Loucy (cell line): ENCODE results near the gene YES1.

Experiments used
- H2AFZ ChIP-seq: fragments of 200-600 bp; sonication (generic); 2 replicates; pipeline ENCODE4 v1.6.0; 2016; ENCODE audit warnings: antibody characterized with exemption, mild to moderate bottlenecking, low read length, moderate library complexity
- H3F3A ChIP-seq: fragments of 200-600 bp; 2 replicates; pipeline ENCODE4 v1.6.0; 2016; ENCODE audit warnings: antibody characterized with exemption, low read depth, mild to moderate bottlenecking
- H3K27me3 ChIP-seq: fragments of 200-600 bp; sonication (generic); 2 replicates; pipeline ENCODE4 v1.6.1; 2014; ENCODE audit warnings: low read length, mild to moderate bottlenecking; ENCODE audit not compliant: insufficient read depth, poor library complexity, severe bottlenecking
- H3K36me3 ChIP-seq: fragments of 200-600 bp; sonication (generic); 2 replicates; pipeline ENCODE4 v1.6.1; 2016; ENCODE audit warnings: low read length; ENCODE audit not compliant: insufficient read depth
- H3K4me1 ChIP-seq: fragments of 200-600 bp; sonication (generic); 2 replicates; pipeline ENCODE4 v1.5.1; 2014; ENCODE audit warnings: low read length, mild to moderate bottlenecking; ENCODE audit not compliant: insufficient read depth, poor library complexity, severe bottlenecking
- H3K4me2 ChIP-seq: fragments of 200-600 bp; sonication (generic); 2 replicates; pipeline ENCODE4 v1.6.0; 2014; ENCODE audit warnings: antibody characterized with exemption, low read length, low read depth, mild to moderate bottlenecking; ENCODE audit not compliant: poor library complexity, severe bottlenecking
- H3K4me3 ChIP-seq: fragments of 200-600 bp; sonication (generic); 2 replicates; pipeline ENCODE4 v1.5.1; 2014; ENCODE audit warnings: low read length, mild to moderate bottlenecking, mixed read lengths; ENCODE audit not compliant: poor library complexity, severe bottlenecking
- H3K79me2 ChIP-seq: fragments of 200-600 bp; sonication (generic); 2 replicates; pipeline ENCODE4 v1.6.1; 2014; ENCODE audit warnings: low read length; ENCODE audit not compliant: insufficient read depth
- H3K9ac ChIP-seq: fragments of 200-600 bp; sonication (generic); 2 replicates; pipeline ENCODE4 v1.6.0; 2014; ENCODE audit warnings: mild to moderate bottlenecking, low read depth, low read length, moderate library complexity; ENCODE audit not compliant: poor library complexity, severe bottlenecking
- H3K9me2 ChIP-seq: fragments of 200-600 bp; sonication (generic); replicated peaks from 2 replicates; pipeline ENCODE4 v1.6.1; 2016; ENCODE audit warnings: low read depth, low read length, mixed read lengths
- H3K9me3 ChIP-seq: fragments of 200-600 bp; sonication (generic); 2 replicates; pipeline ENCODE4 v1.6.1; 2014; ENCODE audit warnings: mild to moderate bottlenecking, antibody characterized with exemption, low read length, low read depth; ENCODE audit not compliant: insufficient read depth
- H4K20me1 ChIP-seq: fragments of 200-600 bp; sonication (generic); 2 replicates; pipeline ENCODE4 v1.6.0; 2014; ENCODE audit warnings: antibody characterized with exemption, low read length, mild to moderate bottlenecking; ENCODE audit not compliant: insufficient read depth, poor library complexity, severe bottlenecking
- CTCF ChIP-seq: fragments of 200-600 bp; sonication (generic); conservative IDR thresholded peaks from 2 replicates; pipeline ENCODE4 v1.5.1; 2014; ENCODE audit warnings: mild to moderate bottlenecking, antibody characterized with exemption, low read length
- EZH2phosphoT487 ChIP-seq: fragments of 200-600 bp; IDR thresholded peaks from 2 replicates; pipeline ENCODE4 v1.6.1; 2018; ENCODE audit warnings: antibody characterized with exemption, mild to moderate bottlenecking, moderate library complexity, borderline replicate concordance

YES1 gene

DNA sequence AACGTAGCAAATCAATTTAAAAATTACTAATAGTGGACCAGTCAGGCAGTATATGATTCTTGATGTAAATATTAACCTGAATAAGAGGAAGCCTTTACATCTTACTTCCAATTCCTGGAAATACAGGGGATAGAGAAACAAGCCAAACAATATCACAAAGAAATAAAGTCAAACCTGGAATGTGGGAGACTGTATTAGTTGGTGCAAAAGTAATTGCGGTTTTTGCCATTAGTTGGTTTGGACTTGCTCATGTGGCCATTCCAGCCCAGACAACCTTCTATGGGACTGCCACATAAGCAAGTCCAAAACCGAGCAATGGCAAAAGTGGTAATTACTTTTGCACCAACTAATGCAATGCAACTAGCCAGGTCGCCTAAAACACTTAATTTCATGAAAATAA lies 38.9 kb upstream of the YES1 start:
- TF ChIP-seq EZH2phosphoT487 (no peak), CTCF (no peak)
- H2AFZ ChIP-seq: no peak overlapping the region
- H3K79me2 ChIP-seq: no peaks in the 10 kb centered on the region
- H3K4me1 ChIP-seq: no peaks in the 10 kb centered on the region
- H4K20me1 ChIP-seq: no peaks in the 10 kb centered on the region
- H3K4me2 ChIP-seq: no peak overlapping the region
- no peak overlapping the region for H3K4me3 ChIP-seq
- H3K36me3 ChIP-seq: no peaks in the 10 kb centered on the region
- no peak overlapping the region for H3K9ac ChIP-seq
- no peaks in the 10 kb centered on the region for H3K9me3 ChIP-seq
- H3K9me2 ChIP-seq: no peaks in the 10 kb centered on the region
- H3K27me3 ChIP-seq: no peaks in the 10 kb centered on the region
- no peaks in the 10 kb centered on the region for H3F3A ChIP-seq

GRCh38 chr18:849021-849420 lies 37.0 kb upstream of the YES1 start:
- Histone ChIP-seq H3K9ac (no peak overlapping the region), H3K4me1 (no peaks in the 10 kb centered on the region), H4K20me1 (no peaks in the 10 kb centered on the region), H3K9me3 (no peaks in the 10 kb centered on the region), H3K36me3 (no peaks in the 10 kb centered on the region), H2AFZ (no peak overlapping the region), H3K4me3 (no peak overlapping the region), H3K79me2 (no peaks in the 10 kb centered on the region), H3K9me2 (no peaks in the 10 kb centered on the region), H3F3A (no peaks in the 10 kb centered on the region), H3K4me2 (no peak overlapping the region), H3K27me3 (no peaks in the 10 kb centered on the region)
- no peak for TF ChIP-seq EZH2phosphoT487
- TF ChIP-seq CTCF: no peak

DNA sequence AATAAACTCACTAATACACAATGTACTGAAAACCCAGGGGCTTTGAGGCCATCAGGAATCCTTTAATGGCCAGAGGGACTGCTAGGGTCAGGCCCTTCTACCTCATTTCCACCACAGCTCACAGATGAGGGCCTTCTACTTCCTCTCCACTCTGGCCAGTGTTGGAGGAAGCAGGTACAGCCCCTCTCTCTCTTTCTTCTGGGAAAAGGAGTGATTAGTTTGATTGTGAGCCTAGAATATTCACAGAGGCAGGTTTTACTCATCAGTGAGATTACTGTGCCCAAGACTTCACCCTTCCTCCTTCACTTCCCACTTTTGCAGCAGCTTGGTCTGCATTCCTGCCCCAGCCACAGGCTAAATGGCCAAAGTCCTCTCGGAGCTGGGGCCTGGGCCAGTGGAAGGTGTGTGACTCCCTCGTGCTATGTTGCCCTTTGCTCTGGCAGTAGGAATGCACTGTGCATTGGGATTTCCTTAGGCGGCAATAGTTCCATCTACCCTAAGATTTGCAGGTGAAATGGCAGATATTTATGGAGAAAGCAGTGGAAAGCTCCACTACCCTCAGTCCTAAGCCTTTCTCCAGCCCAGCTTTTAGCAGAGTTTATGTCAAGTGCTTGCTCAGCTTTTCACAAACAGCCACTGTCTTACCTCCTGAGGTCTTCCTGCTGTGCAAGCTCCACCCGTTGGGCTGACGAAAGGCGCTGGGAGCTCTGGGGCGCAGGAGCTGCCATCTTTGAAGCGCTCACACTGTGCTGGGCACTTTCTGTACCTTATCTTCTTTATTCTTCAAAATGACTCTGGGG lies 36.2 kb upstream of the YES1 start:
- Histone ChIP-seq H3K36me3 (no peaks in the 10 kb centered on the region), H3K79me2 (no peaks in the 10 kb centered on the region), H4K20me1 (no peaks in the 10 kb centered on the region), H3K9ac (no peak overlapping the region), H3K4me2 (no peak overlapping the region), H3K4me1 (no peaks in the 10 kb centered on the region), H2AFZ (no peak overlapping the region), H3K9me2 (no peaks in the 10 kb centered on the region), H3F3A (no peaks in the 10 kb centered on the region), H3K9me3 (no peaks in the 10 kb centered on the region), H3K27me3 (no peaks in the 10 kb centered on the region), H3K4me3 (no peak overlapping the region)
- TF ChIP-seq CTCF (no peak), EZH2phosphoT487 (no peak)
